Measurements from ENCODE around the gene SZRD1.

- no peak for TF ChIP-seq CTCF (IDR thresholded peaks at IDR 0.05; ENCODE audit: low read depth, low read length)
- no peak for TF ChIP-seq POLR2A (IDR thresholded peaks at IDR 0.05; ENCODE audit: extremely low read depth, insufficient read length)
- no peak for TF ChIP-seq MAX (IDR thresholded peaks at IDR 0.05; ENCODE audit: low read depth, low read length)
- no peak for TF ChIP-seq MYC (IDR thresholded peaks at IDR 0.05; ENCODE audit: low read depth, low read length)
These were observed 18.4 kb upstream of the SZRD1 start for GRCh38 chr1:16348414-16349182.

Measured in NB4 (cell line).